Measurements from ENCODE around the gene DLL4.

The DLL4 gene

DNA sequence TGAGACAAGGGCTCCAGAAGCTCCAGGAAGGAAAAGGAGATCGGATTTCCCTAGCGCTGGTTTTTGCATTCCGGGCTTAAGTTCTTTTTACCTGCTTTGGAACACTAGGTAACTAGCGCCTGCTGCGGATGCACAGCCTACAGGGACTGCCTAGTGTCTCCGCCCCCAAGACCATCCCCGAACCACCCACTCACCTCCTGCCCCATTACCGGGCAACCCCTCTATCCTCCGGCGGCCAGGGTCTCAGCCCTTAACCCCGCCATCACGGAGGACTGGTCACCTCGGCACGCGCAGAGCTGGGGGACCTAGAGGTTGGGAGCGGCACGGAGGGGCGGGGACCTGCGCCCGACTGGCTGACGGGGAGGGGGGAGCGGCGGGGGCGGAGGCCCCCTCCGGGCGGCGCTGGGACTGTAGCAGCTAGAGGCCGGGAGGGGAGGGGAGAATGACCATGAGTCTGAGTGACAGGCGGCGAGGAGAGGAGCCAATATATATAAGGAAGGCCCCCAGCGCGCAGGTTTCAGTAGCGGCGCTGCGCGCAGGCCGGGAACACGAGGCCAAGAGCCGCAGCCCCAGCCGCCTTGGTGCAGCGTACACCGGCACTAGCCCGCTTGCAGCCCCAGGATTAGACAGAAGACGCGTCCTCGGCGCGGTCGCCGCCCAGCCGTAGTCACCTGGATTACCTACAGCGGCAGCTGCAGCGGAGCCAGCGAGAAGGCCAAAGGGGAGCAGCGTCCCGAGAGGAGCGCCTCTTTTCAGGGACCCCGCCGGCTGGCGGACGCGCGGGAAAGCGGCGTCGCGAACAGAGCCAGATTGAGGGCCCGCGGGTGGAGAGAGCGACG, at the start of gene DLL4:
DLL4 (plus strand) TSS at position 520 of the 839 bp plus-strand sequence. CDS start 329 bp downstream, outside the sequence.
- no peak for DNase-seq (ENCODE audit: low read depth)

DNA sequence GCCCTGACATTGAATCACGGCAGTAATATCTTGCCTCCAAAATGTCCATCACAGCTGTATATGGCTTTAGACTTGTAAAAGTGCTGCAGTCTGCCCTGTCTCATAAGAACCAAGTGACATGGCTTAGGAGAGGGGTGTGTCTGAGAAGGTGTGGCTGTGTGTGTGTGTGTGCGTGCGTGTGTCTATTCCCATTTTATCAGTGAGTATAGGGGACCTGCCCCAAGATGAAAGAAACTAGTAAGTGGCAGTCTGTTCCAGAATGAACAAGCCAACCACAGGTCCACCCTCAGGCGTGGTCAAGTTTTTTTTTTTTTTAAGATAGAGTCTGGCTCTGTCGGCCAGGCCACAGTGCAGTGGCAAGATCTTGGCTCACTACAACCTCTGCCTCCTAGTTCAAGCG, 49.5 kb upstream of the DLL4 start:
- no peak for DNase-seq (ENCODE audit: low read depth)

- DNase-seq (ENCODE audit: low read depth) = no peak
These were observed 47.8 kb upstream of the DLL4 start for GRCh38 chr15:40881351-40881750.

DNA sequence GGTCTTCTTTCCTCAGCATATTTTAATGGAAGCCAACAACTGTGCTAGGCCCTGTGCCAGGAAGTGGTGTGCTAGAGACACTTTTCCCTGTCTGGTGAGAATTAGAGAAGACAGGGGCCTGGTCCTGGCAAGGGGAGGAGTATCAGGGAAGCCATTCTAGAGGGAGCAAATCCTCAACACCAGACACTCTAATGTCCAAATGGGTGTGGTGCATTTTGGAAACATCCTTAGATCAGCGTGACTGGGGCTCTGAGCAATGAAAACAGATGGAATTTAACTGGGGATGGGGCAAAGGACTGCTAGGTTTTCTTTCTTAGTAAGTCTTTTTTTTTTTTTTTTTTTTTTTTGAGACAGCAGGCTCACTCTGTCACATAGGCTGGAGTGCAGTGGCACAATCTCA, 42.6 kb upstream of the DLL4 start:
- no peak for DNase-seq (ENCODE audit: low read depth)

GRCh38 chr15:40889112-40889511, 40.0 kb upstream of the DLL4 start:
- no peak for DNase-seq (ENCODE audit: low read depth)

- no peak for DNase-seq (ENCODE audit: low read depth)
These were observed 38.0 kb upstream of the DLL4 start for GRCh38 chr15:40891138-40891537.

GRCh38 chr15:40891810-40892446, 37.2 kb upstream of the DLL4 start:
- DNase-seq (ENCODE audit: low read depth) = no peak

GRCh38 chr15:40892447-40893012, 36.6 kb upstream of the DLL4 start:
- DNase-seq (ENCODE audit: low read depth) = no peak

DNA sequence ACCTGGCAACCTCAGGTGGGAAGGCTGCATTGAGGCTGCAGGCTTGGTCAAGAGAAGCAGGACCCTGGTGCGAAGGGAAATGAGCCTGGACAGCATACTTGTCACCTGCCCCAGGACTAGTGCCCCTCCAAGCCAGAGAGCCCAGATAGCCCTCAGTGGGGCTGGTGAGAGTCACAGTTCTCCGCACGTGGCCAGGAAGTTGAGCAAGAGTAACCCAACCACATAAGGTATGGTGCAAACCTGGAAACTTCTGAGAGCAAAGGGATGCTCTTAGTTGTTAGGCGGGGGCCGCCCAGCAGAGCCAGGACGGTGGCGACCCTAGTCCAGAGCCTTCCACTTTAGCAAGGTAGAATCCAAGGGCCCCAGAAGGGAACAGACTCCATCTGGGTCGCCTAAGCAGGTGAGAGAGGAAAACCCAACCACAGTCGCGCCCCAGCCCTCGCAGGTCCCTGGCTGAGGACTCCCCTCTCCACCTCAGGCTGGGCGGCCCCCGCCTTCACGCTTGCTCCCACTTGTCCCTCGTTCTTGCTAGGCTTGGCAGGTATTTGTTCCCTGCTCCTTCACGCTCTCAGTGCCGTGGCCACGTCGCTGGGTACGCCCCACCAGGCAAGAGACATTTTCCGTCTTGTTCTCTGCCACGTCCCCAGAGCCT, 36.0 kb upstream of the DLL4 start:
- no peak for DNase-seq (ENCODE audit: low read depth)

- DNase-seq (ENCODE audit: low read depth) = peak; percentile 98
These were observed 35.1 kb upstream of the DLL4 start, which contains the start of gene VPS18 for GRCh38 chr15:40893733-40894680. Gene VPS18 (plus strand): TSS chr15:40894450. CDS start chr15:40894769, 319 bp downstream.

GRCh38 chr15:40894681-40895448, 34.3 kb upstream of the DLL4 start:
- DNase-seq (ENCODE audit: low read depth) = peak; percentile 54

- no peak for DNase-seq (ENCODE audit: low read depth)
These were observed 29.5 kb upstream of the DLL4 start for GRCh38 chr15:40899536-40900207.

DNA sequence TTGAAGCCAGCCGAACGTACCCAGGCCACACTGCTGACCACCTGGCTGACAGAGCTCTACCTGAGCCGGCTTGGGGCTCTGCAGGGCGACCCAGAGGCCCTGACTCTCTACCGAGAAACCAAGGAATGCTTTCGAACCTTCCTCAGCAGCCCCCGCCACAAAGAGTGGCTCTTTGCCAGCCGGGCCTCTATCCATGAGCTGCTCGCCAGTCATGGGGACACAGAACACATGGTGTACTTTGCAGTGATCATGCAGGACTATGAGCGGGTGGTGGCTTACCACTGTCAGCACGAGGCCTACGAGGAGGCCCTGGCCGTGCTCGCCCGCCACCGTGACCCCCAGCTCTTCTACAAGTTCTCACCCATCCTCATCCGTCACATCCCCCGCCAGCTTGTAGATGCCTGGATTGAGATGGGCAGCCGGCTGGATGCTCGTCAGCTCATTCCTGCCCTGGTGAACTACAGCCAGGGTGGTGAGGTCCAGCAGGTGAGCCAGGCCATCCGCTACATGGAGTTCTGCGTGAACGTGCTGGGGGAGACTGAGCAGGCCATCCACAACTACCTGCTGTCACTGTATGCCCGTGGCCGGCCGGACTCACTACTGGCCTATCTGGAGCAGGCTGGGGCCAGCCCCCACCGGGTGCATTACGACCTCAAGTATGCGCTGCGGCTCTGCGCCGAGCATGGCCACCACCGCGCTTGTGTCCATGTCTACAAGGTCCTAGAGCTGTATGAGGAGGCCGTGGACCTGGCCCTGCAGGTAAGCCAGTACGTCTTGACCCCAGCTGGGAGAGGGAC, 28.7 kb upstream of the DLL4 start:
- no peak for DNase-seq (ENCODE audit: low read depth)

DNA sequence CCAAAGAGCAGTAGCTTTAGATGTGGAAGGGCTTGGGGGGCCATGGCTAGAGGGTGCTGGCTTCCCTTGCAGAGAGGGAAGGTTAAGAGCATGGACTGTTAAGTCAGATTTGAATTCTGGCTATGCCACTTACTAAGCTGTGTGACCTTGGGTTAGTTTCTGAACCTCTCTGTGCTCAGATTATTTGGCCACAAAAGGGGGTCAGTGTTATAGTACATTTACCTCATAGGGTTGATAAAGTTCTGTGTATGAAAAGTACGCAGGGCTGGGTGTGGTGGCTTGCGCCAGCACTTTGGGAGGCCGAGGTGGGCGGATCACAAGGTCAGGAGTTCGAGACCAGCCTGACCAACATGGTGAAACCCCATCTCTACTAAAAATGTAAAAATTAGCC, 28.1 kb upstream of the DLL4 start:
- no peak for DNase-seq (ENCODE audit: low read depth)

DNA sequence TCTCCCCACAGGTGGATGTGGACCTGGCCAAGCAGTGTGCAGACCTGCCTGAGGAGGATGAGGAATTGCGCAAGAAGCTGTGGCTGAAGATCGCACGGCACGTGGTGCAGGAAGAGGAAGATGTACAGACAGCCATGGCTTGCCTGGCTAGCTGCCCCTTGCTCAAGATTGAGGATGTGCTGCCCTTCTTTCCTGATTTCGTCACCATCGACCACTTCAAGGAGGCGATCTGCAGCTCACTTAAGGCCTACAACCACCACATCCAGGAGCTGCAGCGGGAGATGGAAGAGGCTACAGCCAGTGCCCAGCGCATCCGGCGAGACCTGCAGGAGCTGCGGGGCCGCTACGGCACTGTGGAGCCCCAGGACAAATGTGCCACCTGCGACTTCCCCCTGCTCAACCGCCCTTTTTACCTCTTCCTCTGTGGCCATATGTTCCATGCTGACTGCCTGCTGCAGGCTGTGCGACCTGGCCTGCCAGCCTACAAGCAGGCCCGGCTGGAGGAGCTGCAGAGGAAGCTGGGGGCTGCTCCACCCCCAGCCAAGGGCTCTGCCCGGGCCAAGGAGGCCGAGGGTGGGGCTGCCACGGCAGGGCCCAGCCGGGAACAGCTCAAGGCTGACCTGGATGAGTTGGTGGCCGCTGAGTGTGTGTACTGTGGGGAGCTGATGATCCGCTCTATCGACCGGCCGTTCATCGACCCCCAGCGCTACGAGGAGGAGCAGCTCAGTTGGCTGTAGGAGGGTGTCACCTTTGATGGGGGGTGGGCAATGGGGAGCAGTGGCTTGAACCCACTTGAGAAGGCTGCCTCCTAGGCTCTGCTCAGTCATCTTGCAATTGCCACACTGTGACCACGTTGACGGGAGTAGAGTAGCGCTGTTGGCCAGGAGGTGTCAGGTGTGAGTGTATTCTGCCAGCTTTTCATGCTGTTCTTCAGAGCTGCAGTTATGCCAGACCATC, 26.3 kb upstream of the DLL4 start:
- no peak for DNase-seq (ENCODE audit: low read depth)

- no peak for DNase-seq (ENCODE audit: low read depth)
These were observed 24.5 kb upstream of the DLL4 start for GRCh38 chr15:40904552-40905201.

Measured in activated T-helper 9 cell treated with anti-CD3 and anti-CD28 coated beads, Interleukin-2, amount 50 U/mL, for 16 hours (primary cell).